Trophoblast cell (in vitro differentiated cells and primary cell): ENCODE data around the gene MEF2D.

Experiments used
- DNase-seq, 2 donors: peaks; one replicate each; pipeline ENCODE4 v3.0.0-alpha.2; 2016
- H2AFZ ChIP-seq: 2 replicates; pipeline ENCODE4 v1.6.1; 2013; ENCODE audit warnings: low read length, moderate library complexity, mild to moderate bottlenecking; ENCODE audit not compliant: insufficient read depth, poor library complexity
- H2AK5ac ChIP-seq: 2 replicates; pipeline ENCODE4 v1.6.1; 2013; ENCODE audit warnings: mild to moderate bottlenecking, low read length
- H2BK120ac ChIP-seq: 2 replicates; pipeline ENCODE4 v1.6.1; 2013; ENCODE audit warnings: low read length, mild to moderate bottlenecking, moderate library complexity; ENCODE audit not compliant: insufficient read depth, poor library complexity
- H2BK12ac ChIP-seq: 2 replicates; pipeline ENCODE4 v1.6.1; 2013; ENCODE audit warnings: mild to moderate bottlenecking, low read length, moderate library complexity
- H2BK5ac ChIP-seq: 2 replicates; pipeline ENCODE4 v1.6.1; 2013; ENCODE audit warnings: low read length, low read depth, moderate library complexity, mild to moderate bottlenecking; ENCODE audit not compliant: poor library complexity
- H3K14ac ChIP-seq: 2 replicates; pipeline ENCODE4 v1.6.1; 2013; ENCODE audit warnings: mild to moderate bottlenecking, low read length
- H3K18ac ChIP-seq: 2 replicates; pipeline ENCODE4 v1.6.1; 2013; ENCODE audit warnings: mild to moderate bottlenecking, low read length
- H3K23ac ChIP-seq: 2 replicates; pipeline ENCODE4 v1.6.1; 2013; ENCODE audit warnings: low read length
- H3K27ac ChIP-seq: 2 replicates; pipeline ENCODE4 v1.5.1; 2013; ENCODE audit warnings: low read depth, mild to moderate bottlenecking, inconsistent platforms, low read length, moderate library complexity
- H3K27me3 ChIP-seq: 2 replicates; pipeline ENCODE4 v1.6.1; 2013; ENCODE audit warnings: inconsistent platforms, mild to moderate bottlenecking, low read length, moderate library complexity; ENCODE audit not compliant: insufficient read depth
- H3K36me3 ChIP-seq, 2 experiments: 1 replicate in 1 of 2; 2 replicates in 1 of 2; pipeline ENCODE4 v1.6.1; 2013; ENCODE audit warnings: low read length in 2 of 2, mild to moderate bottlenecking in 2 of 2, moderate library complexity in 1 of 2; ENCODE audit not compliant: insufficient read depth in 2 of 2, control insufficient read depth in 1 of 2
- H3K4ac ChIP-seq: 2 replicates; pipeline ENCODE4 v1.6.1; 2013; ENCODE audit warnings: low read depth, mild to moderate bottlenecking, low read length, moderate library complexity
- H3K4me1 ChIP-seq, 2 experiments: 1 replicate in 1 of 2; 2 replicates in 1 of 2; pipeline ENCODE4 v1.6.1; 2013; ENCODE audit warnings: low read length in 2 of 2, mild to moderate bottlenecking in 2 of 2, moderate library complexity in 1 of 2; ENCODE audit not compliant: insufficient read depth in 2 of 2, control insufficient read depth in 1 of 2
- H3K4me2 ChIP-seq: 2 replicates; pipeline ENCODE4 v1.6.1; 2013; ENCODE audit warnings: inconsistent platforms, mild to moderate bottlenecking, low read length, moderate library complexity
- H3K4me3 ChIP-seq: 2 replicates; pipeline ENCODE4 v1.5.1; 2013; ENCODE audit warnings: mild to moderate bottlenecking, low read depth, low read length, inconsistent platforms
- H3K79me1 ChIP-seq: one replicate; pipeline ENCODE4 v1.6.1; 2013; ENCODE audit warnings: low read length
- H3K79me2 ChIP-seq: 2 replicates; pipeline ENCODE4 v1.6.1; 2013; ENCODE audit warnings: low read length, mild to moderate bottlenecking; ENCODE audit not compliant: control insufficient read depth, insufficient read depth, poor library complexity
- H3K9ac ChIP-seq: 2 replicates; pipeline ENCODE4 v1.6.1; 2013; ENCODE audit warnings: mild to moderate bottlenecking, low read length
- H3K9me3 ChIP-seq: 2 replicates; pipeline ENCODE4 v1.6.1; 2013; ENCODE audit warnings: low read depth, mild to moderate bottlenecking, control low read depth, inconsistent platforms, low read length; ENCODE audit not compliant: insufficient read depth
- H4K12ac ChIP-seq: 2 replicates; pipeline ENCODE4 v1.6.1; 2013; ENCODE audit warnings: low read depth, mild to moderate bottlenecking, low read length, moderate library complexity
- H4K8ac ChIP-seq: 2 replicates; pipeline ENCODE4 v1.6.1; 2013; ENCODE audit warnings: low read depth, mild to moderate bottlenecking, low read length, moderate library complexity
- H4K91ac ChIP-seq: one replicate; pipeline ENCODE4 v1.6.1; 2013; ENCODE audit warnings: low read depth, mild to moderate bottlenecking, low read length, moderate library complexity
- WGBS: extraction: QIAGEN DNeasy Blood & Tissue Kit; methylation state at CpG from one replicate; pipeline ENCODE4 v1.1.7; 2013; ENCODE audit warnings: missing lambda C conversion rate; ENCODE audit not compliant: insufficient read length, insufficient coverage; ENCODE audit errors: extremely low coverage; 5-methylcytosine and 5-hydroxymethylcytosine counted together

MEF2D gene

DNA sequence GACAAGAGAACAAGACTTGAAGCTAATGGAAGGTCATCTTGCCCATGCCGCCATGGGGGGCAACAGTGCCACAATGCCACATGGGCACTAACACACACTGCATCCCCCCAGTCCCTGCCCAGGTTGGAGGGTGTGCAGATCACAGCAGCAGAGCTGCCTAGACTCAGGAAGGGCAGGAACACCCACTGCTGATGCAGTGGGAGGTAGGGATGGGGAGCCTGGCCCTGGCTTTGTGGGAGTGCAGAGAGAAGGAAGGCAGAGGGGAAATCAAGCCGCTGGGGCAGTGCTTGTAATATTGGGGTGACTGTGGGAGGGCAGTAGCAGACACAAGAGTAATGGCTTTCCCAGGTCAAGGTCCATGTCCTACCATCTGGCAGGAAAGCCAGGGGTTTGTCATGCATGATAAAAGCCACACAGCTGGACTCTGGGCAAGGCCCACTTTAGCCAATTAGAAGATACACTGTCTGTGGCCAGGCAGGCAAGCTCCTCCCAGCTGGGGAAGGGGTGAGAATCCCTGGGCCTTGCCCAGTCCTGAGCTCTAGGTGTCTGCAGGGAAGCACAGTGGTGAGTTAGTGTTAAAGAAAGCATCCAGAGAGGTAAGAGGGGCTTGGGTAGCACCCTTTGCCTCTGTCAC lies 25.4 kb upstream of the MEF2D start:
- no peak overlapping the region for H3K18ac ChIP-seq
- no peak overlapping the region for H3K9ac ChIP-seq
- no peak overlapping the region for H4K8ac ChIP-seq
- no peak overlapping the region for H2BK120ac ChIP-seq
- no peaks in the 10 kb centered on the region for H3K79me1 ChIP-seq
- no peak overlapping the region for H4K12ac ChIP-seq
- no peak for DNase-seq
- H4K91ac ChIP-seq = no peak overlapping the region
- no peaks in the 10 kb centered on the region for H3K4me1 ChIP-seq
- H2BK12ac ChIP-seq = no peak overlapping the region
- no peak overlapping the region for H3K4me2 ChIP-seq
- WGBS = no CpG with 5 or more reads among the region's 2 CpGs
- no peaks in the 10 kb centered on the region for H3K27me3 ChIP-seq
- H3K9me3 ChIP-seq = peaks cover 2% of the 10 kb centered on the region
- no peak overlapping the region for H2AK5ac ChIP-seq
- no peak overlapping the region for H3K23ac ChIP-seq
- no peak overlapping the region for H3K4me3 ChIP-seq
- no peak overlapping the region for H3K4ac ChIP-seq
- H3K79me2 ChIP-seq = no peaks in the 10 kb centered on the region
- no peak overlapping the region for H2AFZ ChIP-seq
- H3K36me3 ChIP-seq = peaks cover 36 to 48% of the 10 kb centered on the region in 2 experiments
- no peak overlapping the region for H2BK5ac ChIP-seq
- no peak overlapping the region for H3K27ac ChIP-seq
- H3K14ac ChIP-seq = no peak overlapping the region

DNA sequence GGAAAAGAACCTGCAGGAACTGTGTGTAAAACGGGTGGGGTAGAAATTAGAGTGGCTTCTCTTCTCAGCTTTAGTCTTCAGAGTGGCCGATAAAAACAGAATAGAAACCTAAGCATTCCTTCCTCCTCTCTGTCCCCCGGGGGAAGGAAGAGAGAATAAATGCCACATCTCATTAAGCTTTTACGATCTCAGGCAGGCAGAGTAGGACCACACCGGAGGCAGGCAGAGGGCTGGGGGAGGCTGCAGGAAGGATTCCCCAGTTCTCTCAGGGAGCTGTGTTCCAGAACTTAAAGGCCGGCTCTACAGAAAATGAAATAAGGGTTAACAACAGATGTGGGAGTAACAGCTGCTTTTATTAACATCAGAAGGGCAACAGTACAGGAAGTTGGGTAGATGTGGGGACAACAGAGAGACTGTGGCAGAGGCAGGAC lies 24.5 kb upstream of the MEF2D start:
- H3K27ac ChIP-seq = no peak overlapping the region
- H2BK120ac ChIP-seq = no peak overlapping the region
- WGBS = no CpG with 5 or more reads among the region's 6 CpGs

DNA sequence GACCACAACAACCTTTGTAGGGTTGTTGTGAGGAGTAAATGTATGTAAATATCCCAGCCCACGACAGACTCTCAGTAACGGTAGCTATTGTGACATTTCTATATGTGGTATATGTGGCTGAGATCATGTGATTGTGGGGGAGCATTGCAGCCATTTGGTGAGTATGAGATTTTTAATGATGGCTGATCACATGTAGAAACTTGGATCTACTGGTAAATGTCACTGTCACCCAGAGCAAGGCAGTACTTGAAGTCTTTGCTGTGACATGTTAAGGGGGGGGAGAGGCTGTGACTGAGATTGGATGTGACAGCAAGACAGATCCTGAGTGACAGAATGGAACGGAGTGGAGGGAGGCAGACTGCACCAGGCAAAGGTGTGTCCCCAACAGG lies 23.9 kb upstream of the MEF2D start:
- Histone ChIP-seq H3K9me3 (peaks cover 2% of the 10 kb centered on the region), H3K27ac (no peak overlapping the region), H2BK12ac (no peak overlapping the region), H2AK5ac (no peak overlapping the region), H3K27me3 (no peaks in the 10 kb centered on the region), H3K18ac (no peak overlapping the region), H3K4me2 (no peak overlapping the region), H3K79me2 (no peaks in the 10 kb centered on the region), H2BK5ac (no peak overlapping the region), H4K91ac (no peak overlapping the region), H2BK120ac (no peak overlapping the region), H3K4ac (no peak overlapping the region), H3K36me3 (peaks cover 24 to 36% of the 10 kb centered on the region in 2 experiments), H3K4me1 (no peaks in the 10 kb centered on the region), H4K8ac (no peak overlapping the region), H4K12ac (no peak overlapping the region), H3K23ac (no peak overlapping the region), H3K4me3 (no peak overlapping the region), H3K9ac (no peak overlapping the region), H3K14ac (no peak overlapping the region), H2AFZ (no peak overlapping the region), H3K79me1 (no peaks in the 10 kb centered on the region)
- WGBS = no CpG with 5 or more reads among the region's 3 CpGs
- DNase-seq = no peak

More for the DNA sequence above, 24.5 kb upstream of the MEF2D start:
- no peak overlapping the region for H3K4ac ChIP-seq
- H3K9me3 ChIP-seq = peaks cover 2% of the 10 kb centered on the region
- H3K4me1 ChIP-seq = no peaks in the 10 kb centered on the region
- H3K18ac ChIP-seq = no peak overlapping the region
- H2BK5ac ChIP-seq = no peak overlapping the region
- no peak overlapping the region for H3K4me3 ChIP-seq
- no peak overlapping the region for H2AK5ac ChIP-seq
- no peak overlapping the region for H3K4me2 ChIP-seq
- H3K23ac ChIP-seq = no peak overlapping the region
- H3K36me3 ChIP-seq = peaks cover 27 to 39% of the 10 kb centered on the region in 2 experiments
- H3K79me1 ChIP-seq = no peaks in the 10 kb centered on the region
- H3K9ac ChIP-seq = no peak overlapping the region
- H3K14ac ChIP-seq = no peak overlapping the region
- H3K79me2 ChIP-seq = no peaks in the 10 kb centered on the region
- H4K91ac ChIP-seq = no peak overlapping the region
- no peak overlapping the region for H4K8ac ChIP-seq
- no peak for DNase-seq
- no peak overlapping the region for H4K12ac ChIP-seq
- no peak overlapping the region for H2BK12ac ChIP-seq
- no peaks in the 10 kb centered on the region for H3K27me3 ChIP-seq
- H2AFZ ChIP-seq = no peak overlapping the region

DNA sequence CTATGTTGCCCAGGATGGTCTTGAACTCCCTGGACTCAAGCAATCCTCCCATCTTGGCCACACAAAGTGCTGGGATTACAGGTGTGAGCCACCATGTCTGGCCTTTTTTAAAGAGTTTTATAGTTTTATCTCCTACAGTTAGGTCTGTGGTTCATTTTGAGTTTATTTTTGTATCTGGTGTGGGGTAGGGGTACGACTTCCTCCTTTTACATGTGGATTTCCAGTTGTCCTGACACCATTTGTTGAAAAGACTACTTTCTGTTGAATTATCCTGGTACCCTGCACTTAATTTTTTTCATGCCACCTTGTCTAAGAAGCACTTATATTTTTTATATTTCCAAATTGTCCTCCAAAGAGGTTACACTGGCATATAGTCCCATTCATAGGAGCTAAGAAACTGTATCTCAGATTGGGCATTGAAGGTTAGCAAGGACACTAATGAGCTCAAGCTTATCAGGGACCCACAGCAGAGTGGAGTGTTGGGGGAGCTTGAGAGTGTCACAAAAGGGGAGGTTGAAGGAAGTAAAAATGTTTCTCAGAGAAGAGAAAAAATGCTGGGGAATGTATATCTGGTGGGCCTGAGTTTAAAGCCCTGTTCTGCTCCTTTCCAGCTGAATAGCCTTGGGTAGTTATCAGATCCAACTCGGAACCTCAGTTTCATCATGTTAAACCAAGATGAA lies 23.4 kb upstream of the MEF2D start:
- DNase-seq = no peak
- no peak overlapping the region for H2BK5ac ChIP-seq
- peaks cover 2% of the 10 kb centered on the region for H3K9me3 ChIP-seq
- no CpG with 5 or more reads among the region's 2 CpGs for WGBS
- no peak overlapping the region for H2BK12ac ChIP-seq
- H4K91ac ChIP-seq = no peak overlapping the region
- H3K4me1 ChIP-seq = no peaks in the 10 kb centered on the region
- no peak overlapping the region for H2AFZ ChIP-seq
- no peak overlapping the region for H3K14ac ChIP-seq
- H3K4me3 ChIP-seq = no peak overlapping the region
- H3K79me2 ChIP-seq = no peaks in the 10 kb centered on the region
- H3K9ac ChIP-seq = no peak overlapping the region
- H2AK5ac ChIP-seq = no peak overlapping the region
- no peaks in the 10 kb centered on the region for H3K27me3 ChIP-seq
- H3K79me1 ChIP-seq = no peaks in the 10 kb centered on the region
- no peak overlapping the region for H4K12ac ChIP-seq
- no peak overlapping the region for H3K27ac ChIP-seq
- no peak overlapping the region for H4K8ac ChIP-seq
- H3K18ac ChIP-seq = no peak overlapping the region
- H3K4me2 ChIP-seq = no peak overlapping the region
- H3K23ac ChIP-seq = no peak overlapping the region
- no peak overlapping the region for H3K4ac ChIP-seq
- H3K36me3 ChIP-seq = peaks cover 22 to 32% of the 10 kb centered on the region in 2 experiments
- H2BK120ac ChIP-seq = no peak overlapping the region
